ENCODE results near the gene CACNA1D. TPM values are rescaled to one million over a fixed set of nuclear protein-coding genes. Genes with fewer than 3 reads are reported as not detected.

Gene CACNA1D
- polyA plus RNA-seq, 1 donor (not counting 4 experiments of a cell fraction or from before 2014, with no cell fraction given), result 0.20 TPM

- no peak overlapping the region for H2AFZ ChIP-seq (ENCODE audit: control insufficient read depth, low read length)
- dilution Hi-C loops (cut with MboI; ENCODE audit: extremely low pct_ligation_motif_present, low sequenced_read_pairs), result no loop called here
- no peak overlapping the region for H3K27ac ChIP-seq (ENCODE audit: control insufficient read depth, insufficient read depth, low read length)
- no peak overlapping the region for H3K4me3 ChIP-seq (ENCODE audit: control insufficient read depth in 2 of 3, extremely low read depth in 1 of 3, insufficient read depth in 2 of 3, low read depth in 1 of 3, low read length in 3 of 3)
- no peak overlapping the region for H3K4me2 ChIP-seq (ENCODE audit: control insufficient read depth, extremely low read depth, insufficient read depth, low read depth, low read length)
- H4K20me1 ChIP-seq (ENCODE audit: control insufficient read depth, extremely low read depth, insufficient read depth, low read length), result no peaks in the 10 kb centered on the region
- H3K9me1 ChIP-seq (ENCODE audit: control insufficient read depth, extremely low read depth, insufficient read depth, low read length), result no peaks in the 10 kb centered on the region
- H3K4me1 ChIP-seq (ENCODE audit: control insufficient read depth, extremely low read depth, insufficient read depth, low read length), result no peaks in the 10 kb centered on the region
- no peaks in the 10 kb centered on the region for H3K27me3 ChIP-seq (ENCODE audit: control insufficient read depth, extremely low read depth, insufficient read depth, low read length)
- no peak for DNase-seq (ENCODE audit: low read depth, low spot score)
- TF ChIP-seq CTCF (optimal IDR thresholded peaks at IDR 0.05 in 1 of 3, IDR thresholded peaks at IDR 0.05 in 1 of 3, conservative IDR thresholded peaks at IDR 0.05 in 1 of 3; ENCODE audit: extremely low read depth in 1 of 3, insufficient read depth in 2 of 3, low read length in 3 of 3) (peak; percentile 36 to 42 (median 38)), EZH2 (IDR thresholded peaks at IDR 0.05; ENCODE audit: low read length) (no peak)
- no peaks in the 10 kb centered on the region for H3K79me2 ChIP-seq (ENCODE audit: control insufficient read depth, insufficient read depth, low read length)
- FAIRE-seq, result peak; percentile 57
- no peak overlapping the region for H3K9ac ChIP-seq (ENCODE audit: control insufficient read depth, extremely low read depth, insufficient read depth, low read length)
- H3K9me3 ChIP-seq (ENCODE audit: control insufficient read depth, low read depth, low read length), result no peaks in the 10 kb centered on the region
- H3K36me3 ChIP-seq (ENCODE audit: control insufficient read depth in 2 of 2, extremely low read depth in 1 of 2, insufficient read depth in 2 of 2, low read length in 2 of 2), result no peaks in the 10 kb centered on the region
Observed at GRCh38 chr3:53513556-53514190, 19.3 kb downstream of the CACNA1D start.

- Histone ChIP-seq H3K9ac (ENCODE audit: control insufficient read depth, extremely low read depth, insufficient read depth, low read length) (no peak overlapping the region), H3K4me1 (ENCODE audit: control insufficient read depth, extremely low read depth, insufficient read depth, low read length) (no peaks in the 10 kb centered on the region), H3K36me3 (ENCODE audit: control insufficient read depth in 2 of 2, extremely low read depth in 1 of 2, insufficient read depth in 2 of 2, low read length in 2 of 2) (no peaks in the 10 kb centered on the region), H3K79me2 (ENCODE audit: control insufficient read depth, insufficient read depth, low read length) (no peaks in the 10 kb centered on the region), H4K20me1 (ENCODE audit: control insufficient read depth, extremely low read depth, insufficient read depth, low read length) (no peaks in the 10 kb centered on the region), H3K4me3 (ENCODE audit: control insufficient read depth in 2 of 3, extremely low read depth in 1 of 3, insufficient read depth in 2 of 3, low read depth in 1 of 3, low read length in 3 of 3) (no peak overlapping the region), H3K27me3 (ENCODE audit: control insufficient read depth, extremely low read depth, insufficient read depth, low read length) (no peaks in the 10 kb centered on the region), H3K4me2 (ENCODE audit: control insufficient read depth, extremely low read depth, insufficient read depth, low read depth, low read length) (no peak overlapping the region), H2AFZ (ENCODE audit: control insufficient read depth, low read length) (no peak overlapping the region), H3K27ac (ENCODE audit: control insufficient read depth, insufficient read depth, low read length) (no peak overlapping the region), H3K9me3 (ENCODE audit: control insufficient read depth, low read depth, low read length) (no peaks in the 10 kb centered on the region), H3K9me1 (ENCODE audit: control insufficient read depth, extremely low read depth, insufficient read depth, low read length) (no peaks in the 10 kb centered on the region)
- DNase-seq (ENCODE audit: low read depth, low spot score), result no peak
- no peak for TF ChIP-seq EZH2 (IDR thresholded peaks at IDR 0.05; ENCODE audit: low read length)
- no peak for TF ChIP-seq CTCF (optimal IDR thresholded peaks at IDR 0.05 in 1 of 3, IDR thresholded peaks at IDR 0.05 in 1 of 3, conservative IDR thresholded peaks at IDR 0.05 in 1 of 3; ENCODE audit: extremely low read depth in 1 of 3, insufficient read depth in 2 of 3, low read length in 3 of 3)
- dilution Hi-C loops (cut with MboI; ENCODE audit: extremely low pct_ligation_motif_present, low sequenced_read_pairs), result no loop called here
- FAIRE-seq, result no peak
Observed at GRCh38 chr3:53516339-53516738, 21.9 kb downstream of the CACNA1D start.
